HG02571 (cell line): ENCODE measurements around the gene MEPE.
"Not testable (repeated sequence)": the region's sequence is repeated elsewhere in the genome, so short reads cannot be mapped to it uniquely, and the experiment has no call there.

Experiments used
- ATAC-seq: cut with Tn5 transposase; IDR thresholded peaks from one replicate; pipeline ENCODE4 v1.9.1; 2021; ENCODE audit warnings: mild to moderate bottlenecking, moderate library complexity; ENCODE audit not compliant: unreplicated experiment

MEPE gene

DNA sequence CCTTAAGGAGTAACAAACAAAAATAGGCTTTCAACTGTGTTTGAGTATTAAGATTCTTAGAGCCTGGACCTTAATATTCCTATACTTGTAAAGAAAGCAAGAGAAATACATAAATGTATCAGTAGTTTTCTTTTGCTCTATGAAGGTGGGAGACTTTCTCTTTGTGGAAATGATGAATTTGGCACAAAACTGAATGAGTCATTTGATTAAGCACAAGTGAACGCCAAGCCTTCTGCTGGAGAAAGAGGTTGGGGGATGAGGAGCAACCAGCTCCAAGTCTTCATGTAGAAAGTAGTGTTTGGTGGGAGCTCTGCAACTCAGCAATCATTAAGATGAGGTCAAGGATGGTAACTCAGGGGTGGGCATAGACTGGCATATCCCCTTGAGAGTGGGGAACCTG is 49.6 kb downstream of the MEPE start:
- ATAC-seq, result no peak

DNA sequence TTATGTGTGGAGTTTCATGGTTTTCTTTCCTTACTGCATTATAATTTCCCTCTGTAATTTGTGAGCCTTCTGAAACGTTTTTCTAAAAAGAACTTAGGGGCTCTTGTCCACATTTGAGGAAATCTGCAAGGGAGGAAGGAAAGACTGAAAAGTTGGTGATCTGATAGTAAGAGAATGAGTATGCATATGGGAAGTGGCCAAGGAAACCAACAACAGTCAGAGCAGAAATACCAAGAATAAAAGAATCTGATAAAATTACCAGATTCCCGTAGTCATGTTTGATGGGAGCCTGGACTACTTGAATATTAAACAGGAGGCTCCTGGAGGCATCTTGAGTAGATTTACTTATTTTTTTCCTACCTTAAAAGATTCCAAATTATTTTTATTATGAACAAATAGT is 50.1 kb downstream of the MEPE start:
- ATAC-seq, result no peak

DNA sequence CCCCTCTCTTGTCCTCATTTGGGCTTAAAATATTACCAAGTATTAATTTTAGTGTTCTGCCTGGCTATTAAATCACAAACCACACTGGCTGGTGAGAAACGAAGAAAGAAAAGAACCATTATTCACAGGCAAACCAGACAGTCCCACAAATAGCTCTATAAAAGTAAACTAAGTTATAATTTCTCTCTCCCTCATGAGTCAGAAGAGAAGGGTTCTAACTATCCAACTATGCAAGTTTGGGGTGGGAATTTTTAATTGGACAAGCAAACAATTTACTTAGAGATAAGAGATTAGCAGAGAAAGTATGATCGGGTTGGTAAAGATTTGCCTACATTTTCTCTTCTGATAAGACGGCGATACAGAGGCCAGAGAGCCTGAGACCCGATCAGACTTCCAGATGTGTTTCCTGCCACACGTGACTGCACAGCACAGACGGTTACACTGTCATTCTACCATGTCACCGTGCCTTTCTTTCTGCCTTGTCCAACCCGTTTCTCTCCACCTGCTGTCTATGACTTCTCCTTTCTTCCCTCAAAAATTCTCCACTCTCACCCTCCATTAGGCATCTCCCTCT is 52.3 kb downstream of the MEPE start:
- no peak for ATAC-seq

DNA sequence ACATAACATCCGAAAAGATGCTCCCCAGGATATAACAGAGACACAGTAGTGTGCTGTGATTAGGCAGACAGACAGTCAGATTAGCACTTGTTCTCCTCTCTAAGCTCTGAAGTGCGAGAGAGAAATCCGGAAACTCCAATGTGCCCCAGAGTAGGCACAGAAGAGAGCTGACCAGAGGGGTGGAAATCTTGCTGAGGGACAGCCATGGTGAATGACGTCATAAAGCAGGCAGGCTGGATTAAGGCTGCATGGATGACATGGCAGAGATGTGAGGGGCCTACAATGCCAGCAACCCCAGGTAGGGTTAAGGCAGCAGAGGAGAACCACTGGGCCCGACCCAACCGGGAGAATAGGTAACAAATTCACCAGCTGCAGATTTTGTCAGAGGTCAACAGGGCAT is 53.3 kb downstream of the MEPE start:
- ATAC-seq, result no peak

DNA sequence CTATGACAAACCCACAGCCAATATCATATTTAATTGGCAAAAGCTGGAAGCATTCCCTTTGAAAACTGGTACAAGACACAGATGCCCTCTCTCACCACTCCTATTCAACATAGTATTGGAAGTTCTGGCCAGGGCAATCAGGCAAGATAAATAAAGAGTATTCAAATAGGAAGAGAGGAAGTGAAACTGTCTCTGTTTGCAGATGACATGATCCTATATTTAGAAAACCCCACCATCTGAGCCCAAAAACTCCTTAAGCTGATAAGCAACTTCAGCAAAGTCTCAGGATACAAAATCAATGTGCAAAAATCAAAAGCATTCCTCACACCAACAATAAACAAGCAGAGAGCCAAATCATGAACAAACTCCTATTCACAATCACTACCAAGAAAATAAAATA is 58.0 kb downstream of the MEPE start:
- not testable (repeated sequence) for ATAC-seq

DNA sequence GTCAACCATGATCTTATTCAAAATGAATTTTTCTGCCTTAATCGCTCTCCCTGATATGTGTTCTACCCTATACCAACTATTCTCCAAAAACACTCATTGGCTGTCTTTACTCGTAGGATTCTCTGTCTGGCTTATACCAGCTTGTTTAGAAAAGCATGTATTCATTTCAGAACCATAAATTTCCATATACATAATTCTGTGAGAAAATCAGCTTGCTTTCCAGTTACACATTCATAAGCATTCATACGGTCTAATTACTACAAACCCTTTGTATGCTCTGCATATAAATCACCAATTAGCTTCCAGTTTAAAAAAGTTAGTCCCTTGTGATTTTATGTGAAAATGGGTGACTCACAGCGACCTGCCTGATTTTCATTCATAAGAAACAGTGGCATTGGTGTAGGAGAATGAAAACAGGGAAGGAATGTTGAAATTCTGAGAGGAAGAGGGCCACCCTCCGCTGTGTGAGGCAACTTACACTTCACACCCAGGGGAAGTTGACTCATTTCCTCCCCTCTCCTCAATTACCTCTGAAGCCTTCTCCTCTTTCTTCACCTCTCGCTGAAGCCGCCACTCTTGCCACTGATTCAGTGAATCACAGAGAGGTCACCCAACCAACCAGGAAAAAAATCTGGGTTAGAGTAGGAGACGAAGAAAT is 63.3 kb downstream of the MEPE start:
- no peak for ATAC-seq
